HG03045 (cell line): ENCODE results near the gene PPIF.

ENCODE experiments used
- ATAC-seq: cut with Tn5 transposase; IDR thresholded peaks from one replicate; pipeline ENCODE4 v1.9.1; 2021; ENCODE audit warnings: mild to moderate bottlenecking, moderate library complexity; ENCODE audit not compliant: unreplicated experiment

The PPIF gene

DNA sequence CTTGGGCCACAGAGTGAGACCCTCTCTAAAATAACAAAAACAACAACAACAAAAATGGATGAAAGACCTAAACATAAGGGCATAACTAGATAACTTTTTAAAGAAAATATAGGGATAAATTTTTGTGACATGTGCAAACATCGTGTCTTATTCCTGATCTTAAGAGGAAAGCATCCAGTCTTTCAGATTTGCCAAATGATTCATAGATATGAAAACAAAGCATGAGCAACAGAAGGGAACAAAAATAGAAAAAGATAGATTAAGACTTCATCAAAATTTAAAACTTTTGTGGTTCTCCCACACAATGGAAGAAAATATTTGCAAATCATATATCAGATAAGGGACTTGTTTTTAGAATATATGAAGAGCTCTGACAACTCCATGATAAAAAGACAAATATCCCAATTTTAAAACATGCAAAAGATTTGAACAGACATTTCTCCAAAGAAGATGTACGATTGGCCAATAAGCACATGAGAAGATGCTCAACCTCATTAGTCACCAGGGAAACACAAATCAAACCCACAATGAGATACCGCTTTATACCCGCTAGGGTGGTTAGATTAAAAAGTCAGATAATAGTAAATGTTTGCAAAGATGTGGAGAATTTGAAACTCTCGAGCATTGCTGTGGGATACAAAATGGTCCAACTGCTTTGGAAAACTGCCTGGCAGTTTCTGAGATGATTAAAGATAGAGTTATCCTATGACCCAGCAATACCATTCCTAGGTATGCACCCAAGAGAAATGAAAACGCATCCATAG is 20.3 kb downstream of the PPIF start:
- ATAC-seq: no peak

DNA sequence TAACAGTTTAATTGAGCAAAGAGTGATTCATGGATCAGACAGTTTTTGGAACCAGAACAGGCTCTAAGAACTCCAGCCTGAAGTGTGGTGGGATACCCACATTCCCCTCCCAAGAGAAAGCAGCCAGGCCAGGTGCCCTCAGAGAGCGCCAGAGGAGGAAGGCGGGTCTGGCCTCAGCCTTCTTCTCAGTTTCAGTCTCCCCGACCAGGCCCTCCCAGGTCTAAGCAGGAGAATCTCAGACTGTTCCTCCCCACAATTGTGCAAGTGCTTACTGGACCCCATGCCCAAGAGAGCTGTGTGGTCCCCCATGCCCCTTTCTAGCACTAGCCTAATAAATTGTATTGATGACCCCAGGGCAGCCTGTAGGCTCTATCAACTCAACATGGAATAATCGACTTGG is 25.6 kb downstream of the PPIF start:
- no peak for ATAC-seq

GRCh38 chr10:79374312-79375191 is 27.3 kb downstream of the PPIF start:
- no peak for ATAC-seq

DNA sequence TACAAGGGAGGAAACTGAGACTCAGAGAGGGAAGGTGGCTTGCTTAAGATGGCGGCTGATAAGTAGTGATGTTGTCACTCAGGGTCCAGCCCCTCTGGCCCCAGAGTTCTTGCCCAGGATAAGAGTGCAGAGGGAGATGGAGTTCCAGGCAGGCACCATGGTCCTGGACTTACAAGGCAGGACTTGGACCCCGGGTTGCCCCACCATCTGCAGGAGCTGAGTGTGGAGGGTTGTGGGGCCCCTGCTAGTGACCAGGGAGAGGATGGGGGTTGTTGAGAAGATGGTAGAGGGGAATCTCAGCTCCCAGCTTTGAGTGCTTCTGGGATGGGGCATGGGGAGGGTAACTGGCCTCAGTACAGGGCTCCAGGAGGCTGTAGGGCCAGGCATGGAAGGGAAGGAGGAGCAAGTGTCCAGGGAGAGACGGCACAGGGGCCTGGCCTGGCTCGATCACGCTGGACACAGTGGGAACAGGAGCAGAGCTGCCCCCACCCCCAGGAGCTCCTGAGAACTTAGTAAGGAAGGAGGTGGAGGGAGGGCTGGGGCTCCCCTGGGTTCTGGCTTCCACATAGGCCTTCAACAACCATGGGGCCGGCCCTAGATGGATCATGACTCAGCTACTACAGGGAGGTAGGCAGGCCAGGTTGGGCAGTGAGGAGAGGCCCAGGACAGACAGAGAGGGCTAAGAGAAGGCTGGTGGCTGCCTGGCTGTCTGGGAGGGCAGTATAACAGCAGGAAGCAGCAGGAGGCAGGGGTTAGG is 28.2 kb downstream of the PPIF start:
- no peak for ATAC-seq

GRCh38 chr10:79376078-79376628 is 28.9 kb downstream of the PPIF start:
- ATAC-seq: no peak

DNA sequence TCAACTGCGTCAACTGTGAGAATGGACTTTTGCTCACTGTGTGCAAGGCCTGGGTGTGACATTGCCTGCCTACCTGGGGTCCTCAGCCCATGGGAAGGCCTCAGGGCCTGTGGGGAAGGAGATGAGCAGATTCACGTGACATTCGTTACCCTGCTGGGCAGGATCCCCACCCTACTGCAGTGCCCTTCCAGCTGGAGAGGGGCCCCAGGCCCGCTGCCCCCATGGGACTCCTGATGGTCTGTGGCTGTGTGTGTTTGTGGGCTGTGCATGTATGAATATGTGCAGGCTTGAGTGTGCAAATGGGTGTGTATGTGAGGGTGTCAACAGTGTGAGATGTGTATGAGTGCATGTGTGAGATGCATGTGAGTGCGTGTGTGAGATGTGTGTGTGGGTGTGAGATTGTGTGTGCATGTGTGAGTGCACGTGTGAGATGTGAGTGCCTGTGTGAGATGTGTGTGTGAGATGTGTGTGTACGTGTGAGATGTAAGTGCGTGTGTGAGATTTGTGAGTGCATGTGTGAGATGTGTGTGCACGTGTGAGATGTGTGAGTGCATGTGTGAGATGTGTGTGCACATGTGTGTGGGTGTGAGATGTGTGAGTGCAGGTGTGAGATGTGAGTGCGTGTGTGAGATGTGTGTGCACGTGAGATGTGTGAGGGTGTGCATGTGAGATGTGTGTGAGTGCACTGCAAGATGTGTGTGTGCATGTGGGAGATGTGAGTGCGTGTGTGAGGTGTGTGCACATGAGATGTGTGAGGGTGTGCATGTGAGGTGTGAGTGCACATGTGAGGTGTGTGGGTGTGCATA is 29.7 kb downstream of the PPIF start:
- no peak for ATAC-seq

- no peak for ATAC-seq
Observed at GRCh38 chr10:79377557-79378382, 30.5 kb downstream of the PPIF start.

DNA sequence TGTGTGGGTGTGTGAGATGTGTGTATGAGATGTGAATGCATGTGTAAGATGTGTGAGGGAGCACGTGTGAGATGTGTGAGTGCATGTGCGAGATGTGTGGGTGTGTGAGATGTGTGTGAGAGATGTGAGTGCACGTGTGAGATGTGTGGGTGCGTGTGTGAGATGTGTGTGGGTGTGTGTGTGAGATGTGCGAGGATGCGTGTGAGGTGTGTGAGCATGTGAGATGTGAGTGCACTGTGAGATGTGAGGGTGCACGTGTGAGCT is 31.0 kb downstream of the PPIF start:
- ATAC-seq: no peak

- ATAC-seq: no peak
Observed at GRCh38 chr10:79378647-79379511, 31.6 kb downstream of the PPIF start.

GRCh38 chr10:79379512-79380124 is 32.3 kb downstream of the PPIF start:
- ATAC-seq: no peak

DNA sequence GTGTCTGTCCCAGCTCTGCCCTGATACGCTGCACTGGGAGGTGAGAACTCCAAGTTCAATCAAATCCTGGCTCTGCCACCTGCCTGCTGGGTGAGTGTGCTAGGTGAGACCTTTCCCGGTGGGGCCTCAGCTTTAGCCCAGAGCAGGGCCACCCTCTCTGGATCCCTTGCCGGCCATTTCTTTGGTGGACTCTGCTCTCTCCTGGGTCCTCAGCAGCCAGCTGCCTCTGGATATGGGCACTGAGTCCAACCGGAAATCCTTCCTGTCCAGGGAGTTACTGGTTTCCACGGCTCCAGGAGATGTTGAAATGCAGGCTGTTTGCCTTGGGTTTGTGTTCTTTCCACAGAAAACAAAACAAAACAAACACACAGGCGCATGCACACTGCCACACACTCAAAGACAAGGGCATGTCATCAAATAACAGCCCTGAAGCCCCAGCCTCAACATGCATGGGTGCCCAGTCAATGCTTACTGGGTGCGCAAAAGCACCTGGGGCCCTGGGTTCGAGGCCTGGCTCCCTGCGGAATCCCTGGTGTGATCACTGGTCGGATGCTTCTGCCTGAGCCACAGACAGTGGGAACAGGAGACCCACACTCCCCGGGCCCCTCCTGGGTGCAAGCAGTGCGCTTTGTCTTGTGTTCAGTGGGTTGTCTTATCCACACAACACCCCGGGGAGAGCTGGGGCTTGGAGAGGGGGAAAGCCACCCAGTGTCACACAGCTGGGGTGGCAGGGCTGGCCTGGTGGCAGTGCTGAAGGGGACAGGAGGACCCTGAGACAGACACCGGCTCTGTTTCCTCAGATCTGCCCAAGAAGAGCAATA is 33.1 kb downstream of the PPIF start:
- ATAC-seq: no peak

DNA sequence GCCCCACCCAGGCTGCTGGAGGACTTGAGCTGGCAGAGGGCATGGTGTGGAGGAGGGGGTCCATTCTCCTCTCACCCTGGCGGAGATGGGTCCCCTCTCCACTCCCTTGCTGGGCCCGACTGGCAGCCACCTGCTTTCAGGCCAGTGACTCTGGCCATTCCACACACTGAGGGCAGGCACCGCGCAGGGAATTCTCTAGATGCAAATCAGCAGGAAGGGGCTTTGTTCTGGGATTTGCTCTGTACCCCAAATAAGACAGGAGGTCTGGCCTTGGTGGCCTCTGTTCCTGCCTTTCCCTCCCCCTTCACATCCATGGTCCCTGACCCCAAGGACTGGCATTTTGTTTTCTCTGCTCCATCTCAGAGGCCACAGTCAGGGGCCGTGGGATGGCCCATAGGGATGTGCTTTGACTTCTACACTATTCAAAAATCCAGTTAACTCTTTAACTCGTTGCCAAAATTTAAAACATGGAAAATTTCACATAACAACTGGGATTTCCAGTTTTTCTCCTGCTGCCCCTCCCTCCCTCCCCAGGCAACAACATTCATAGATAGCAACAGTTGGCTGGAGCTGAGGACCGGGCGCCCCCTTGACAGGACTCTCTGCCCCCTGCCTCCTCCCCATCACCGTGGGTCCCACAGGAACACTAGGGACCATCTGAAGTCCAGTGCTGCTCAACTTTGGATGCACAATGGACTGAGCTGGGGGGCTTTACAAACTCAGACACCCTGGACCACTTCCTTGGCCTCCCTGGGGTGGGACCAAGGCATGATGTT is 33.9 kb downstream of the PPIF start:
- no peak for ATAC-seq

DNA sequence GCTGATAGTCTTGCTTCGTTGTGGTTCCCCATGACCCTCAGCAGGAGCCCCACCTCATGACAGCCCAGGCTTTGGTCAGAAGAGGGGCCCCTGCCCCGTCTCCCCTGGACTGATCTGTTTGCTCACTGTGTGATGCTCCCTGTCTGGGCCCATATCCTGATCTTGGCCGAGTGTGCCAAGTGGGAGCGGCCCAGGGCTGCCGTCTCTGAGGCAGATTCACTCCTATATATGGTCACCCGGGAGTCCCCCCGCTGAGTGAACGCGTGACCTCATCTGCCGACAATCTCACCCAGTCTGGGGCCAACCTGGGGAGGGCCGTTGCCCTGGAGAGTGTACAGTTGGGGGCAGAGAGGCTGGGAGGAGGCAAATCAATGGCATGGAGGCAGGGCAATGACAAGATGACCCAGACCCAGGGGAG is 34.5 kb downstream of the PPIF start:
- no peak for ATAC-seq

GRCh38 chr10:79382491-79382941 is 35.2 kb downstream of the PPIF start:
- ATAC-seq: no peak

DNA sequence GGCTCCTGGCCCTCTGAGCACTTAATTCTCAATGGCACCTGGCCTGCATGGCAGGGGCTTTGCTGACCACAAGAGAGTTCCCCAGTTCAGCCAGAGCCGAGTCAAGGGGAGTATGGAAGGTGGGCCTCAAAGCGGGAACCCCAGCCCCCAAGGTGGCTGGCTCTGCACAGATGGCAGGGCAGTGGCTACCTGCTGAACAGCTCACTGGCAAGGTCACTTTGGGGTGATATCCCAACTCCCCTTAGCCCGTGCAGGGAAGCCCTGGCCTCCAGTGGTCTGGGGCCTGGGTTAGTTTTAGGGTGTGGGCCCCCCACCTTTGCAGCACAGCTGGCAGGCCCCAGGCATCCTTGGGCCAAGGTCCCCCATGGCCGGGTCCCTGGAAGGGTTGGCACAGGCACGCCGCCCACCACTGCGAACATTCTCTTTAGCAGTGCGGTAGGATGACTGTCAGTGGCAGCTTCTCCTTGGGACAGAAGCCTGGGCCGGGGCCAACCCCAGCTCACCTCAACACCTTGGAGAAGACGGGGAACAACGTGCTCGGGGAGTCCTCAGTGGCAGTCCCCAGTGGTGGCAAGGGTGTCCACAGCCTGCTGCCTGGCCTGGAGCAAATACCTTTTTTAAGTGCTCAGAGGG is 36.8 kb downstream of the PPIF start:
- ATAC-seq: no peak

DNA sequence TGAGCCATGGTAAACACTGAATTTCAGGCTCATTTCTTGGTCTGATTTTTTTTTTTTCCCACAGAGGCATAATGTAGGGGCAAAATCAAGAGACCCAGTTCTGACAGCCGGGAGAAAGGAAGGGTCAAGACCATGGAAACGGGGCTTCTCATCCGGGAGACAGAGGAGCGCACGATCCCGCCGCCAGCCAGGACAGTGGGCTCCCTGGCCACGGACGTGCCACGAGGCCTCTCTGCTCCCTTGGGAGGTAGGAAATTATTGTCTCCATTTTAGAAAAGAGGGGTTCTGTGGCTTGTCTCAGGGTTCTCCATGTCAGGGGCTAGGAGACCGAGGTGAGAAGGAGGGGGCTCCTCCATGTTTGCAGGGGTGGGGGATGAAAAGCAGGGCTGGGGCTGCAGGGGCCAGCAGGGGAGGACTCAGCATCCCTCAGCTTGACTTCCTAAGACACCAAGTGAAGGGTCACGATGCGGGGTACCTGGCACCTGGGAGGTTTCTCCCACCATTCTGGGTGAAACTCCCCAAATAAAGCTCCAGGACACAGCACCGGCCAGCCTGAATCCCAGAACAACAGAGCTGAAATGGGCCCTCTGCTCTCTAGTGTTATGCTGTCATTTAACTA is 37.6 kb downstream of the PPIF start:
- ATAC-seq: no peak
